Measurements from ENCODE around the gene FOXN4. TPM values are rescaled to one million over a fixed set of nuclear protein-coding genes. Genes with fewer than 3 reads are reported as not detected.

Gene FOXN4
- total RNA-seq, 6 experiments from 2014 or later: not detected

GRCh38 chr12:109232731-109233130, 76.4 kb downstream of the FOXN4 start:
- no peaks in the 10 kb centered on the region for H3K36me3 Mint-ChIP-seq (ENCODE audit: low read depth)
- no peak for DNase-seq
- H3K4me1 Mint-ChIP-seq (ENCODE audit: low read depth): no peaks in the 10 kb centered on the region
- no peak overlapping the region for H3K27ac Mint-ChIP-seq
- TF ChIP-seq CTCF (IDR thresholded peaks at IDR 0.05): no peak
- no peak overlapping the region for H3K4me3 Mint-ChIP-seq
- H3K27me3 Mint-ChIP-seq (ENCODE audit: insufficient read depth): peaks cover 2% of the 10 kb centered on the region
- no peaks in the 10 kb centered on the region; the same call in 1 of the 2 replicates for H3K9me3 Mint-ChIP-seq

GRCh38 chr12:109230193-109230592, 78.9 kb downstream of the FOXN4 start:
- no peaks in the 10 kb centered on the region for H3K36me3 Mint-ChIP-seq (ENCODE audit: low read depth)
- TF ChIP-seq CTCF (IDR thresholded peaks at IDR 0.05): no peak
- no peak overlapping the region for H3K4me3 Mint-ChIP-seq
- H3K4me1 Mint-ChIP-seq (ENCODE audit: low read depth): no peaks in the 10 kb centered on the region
- no peaks in the 10 kb centered on the region; the same call in 1 of the 2 replicates for H3K9me3 Mint-ChIP-seq
- DNase-seq: no peak
- no peak overlapping the region for H3K27ac Mint-ChIP-seq
- H3K27me3 Mint-ChIP-seq (ENCODE audit: insufficient read depth): peaks cover 2% of the 10 kb centered on the region

- Mint-ChIP-seq H3K9me3 (no peaks in the 10 kb centered on the region; the same call in 1 of the 2 replicates), H3K4me3 (no peak overlapping the region), H3K27ac (no peak overlapping the region), H3K4me1 (ENCODE audit: low read depth) (no peaks in the 10 kb centered on the region), H3K27me3 (ENCODE audit: insufficient read depth) (peaks cover 2% of the 10 kb centered on the region; the same call in 1 of the 2 replicates), H3K36me3 (ENCODE audit: low read depth) (no peaks in the 10 kb centered on the region)
- DNase-seq: no peak
- no peak for TF ChIP-seq CTCF (IDR thresholded peaks at IDR 0.05)
Observed at GRCh38 chr12:109228664-109229063, 80.4 kb downstream of the FOXN4 start.

Other genes starting within 250 kb of the FOXN4 start
- 10 to 100 TPM; 12.3 to 17.1 (median 13.3) TPM for gene ALKBH2, start 215.8 kb downstream of the FOXN4 start, total RNA-seq (2021; fragmentation: NEBNext Ultra II Directional; extraction: Animal tissue kit (Norgen Biotek cat#: 25700))
- gene UNG, start 211.7 kb downstream of the FOXN4 start, total RNA-seq (2021; fragmentation: NEBNext Ultra II Directional; extraction: Animal tissue kit (Norgen Biotek cat#: 25700)): 10 to 100 TPM; 19.3 to 30.4 (median 21.8) TPM
- 1 to 10 TPM; 1.0 to 2.1 (median 1.3) TPM for gene ACACB, start 192.7 kb downstream of the FOXN4 start, total RNA-seq (2021; fragmentation: NEBNext Ultra II Directional; extraction: Animal tissue kit (Norgen Biotek cat#: 25700))
- gene MYO1H, start 38.6 kb upstream of the FOXN4 start, total RNA-seq (2021; fragmentation: NEBNext Ultra II Directional; extraction: Animal tissue kit (Norgen Biotek cat#: 25700)): not detected
- gene KCTD10, start 168.0 kb upstream of the FOXN4 start, total RNA-seq (2021; fragmentation: NEBNext Ultra II Directional; extraction: Animal tissue kit (Norgen Biotek cat#: 25700)): 100 to 1,000 TPM; 127 to 145 (median 134) TPM
- 10 to 100 TPM; 41.3 to 43.6 (median 43.1) TPM for gene UBE3B, start 168.3 kb upstream of the FOXN4 start, total RNA-seq (2021; fragmentation: NEBNext Ultra II Directional; extraction: Animal tissue kit (Norgen Biotek cat#: 25700))